ENCODE data around the gene GDPD5. TPM values are rescaled to one million over a fixed set of nuclear protein-coding genes. Genes with fewer than 3 reads are reported as not detected.
A peak's percentile ranks its signal among the peaks of the same experiment; 100 is the strongest.

Gene GDPD5
- total RNA-seq: 10 to 100 TPM; 49.7 to 95.2 (median 60.2) TPM
- 21.5 TPM for total RNA-seq (2013)

- Histone ChIP-seq H3K4me3 (ENCODE audit: low read length) (peak within 1 kb of the TSS; percentile 62), H3K4me1 (ENCODE audit: control insufficient read depth, insufficient read depth, low read length) (peaks cover 31% of the 10 kb centered on the region), H3K27ac (ENCODE audit: low read length) (no peak within 1 kb of the TSS), H3K27me3 (ENCODE audit: control insufficient read depth, insufficient read depth, low read length) (no peaks in the 10 kb centered on the region), H3K36me3 (ENCODE audit: control insufficient read depth, insufficient read depth, low read length) (no peaks in the 10 kb centered on the region), H3K9me3 (ENCODE audit: control insufficient read depth, insufficient read depth, low read length) (no peaks in the 10 kb centered on the region)
- H3K36me3 Mint-ChIP-seq: no peaks in the 10 kb centered on the region
- peaks cover 18 to 46% of the 10 kb centered on the region in 2 donors for H3K4me1 Mint-ChIP-seq
- WGBS (ENCODE audit: insufficient coverage): under 1% methylated on average over 98 of the region's 99 CpGs
- peak; percentile 95 to 97 (median 97) for ATAC-seq
- peak; percentile 80 to 94 for DNase-seq
- peaks cover 17 to 19% of the 10 kb centered on the region in 2 donors for H3K27me3 Mint-ChIP-seq (ENCODE audit: low read depth in 2 of 2)
- H3K4me3 Mint-ChIP-seq: peak within 1 kb of the TSS; percentile 81
- peak within 1 kb of the TSS in 1 of 2 donors; percentile 75 for H3K27ac Mint-ChIP-seq
- peak; percentile 43 for TF ChIP-seq CTCF (IDR thresholded peaks at IDR 0.05)
- no peaks in the 10 kb centered on the region for H3K9me3 Mint-ChIP-seq
- intact Hi-C loops (cut with micrococcal nuclease): no loop called here
These were observed at the start of gene GDPD5 for GRCh38 chr11:75525433-75526191. Gene GDPD5, minus strand, starts transcription at chr11:75525941. Its CDS starts 48,206 bp downstream, at chr11:75477735.

GRCh38 chr11:75574698-75575602 is 49.2 kb upstream of the GDPD5 start:
- Histone ChIP-seq H3K4me3 (ENCODE audit: low read length) (no peak overlapping the region), H3K4me1 (ENCODE audit: control insufficient read depth, insufficient read depth, low read length) (peaks cover 13% of the 10 kb centered on the region), H3K27me3 (ENCODE audit: control insufficient read depth, insufficient read depth, low read length) (no peaks in the 10 kb centered on the region), H3K9me3 (ENCODE audit: control insufficient read depth, insufficient read depth, low read length) (no peaks in the 10 kb centered on the region), H3K27ac (ENCODE audit: low read length) (no peak overlapping the region), H3K36me3 (ENCODE audit: control insufficient read depth, insufficient read depth, low read length) (peaks cover 22% of the 10 kb centered on the region)
- DNase-seq (no peak), ATAC-seq (no peak)
- intact Hi-C loops (cut with micrococcal nuclease): no loop called here
- no peak for TF ChIP-seq CTCF (IDR thresholded peaks at IDR 0.05)
- no peak overlapping the region for H3K27ac Mint-ChIP-seq
- H3K4me3 Mint-ChIP-seq: no peak overlapping the region
- H3K27me3 Mint-ChIP-seq (ENCODE audit: low read depth in 2 of 2): no peaks in the 10 kb centered on the region
- WGBS (ENCODE audit: insufficient coverage): 88% methylated on average over 12 of the region's 12 CpGs
- no peaks in the 10 kb centered on the region for H3K9me3 Mint-ChIP-seq
- peaks cover 15 to 20% of the 10 kb centered on the region in 2 donors for H3K4me1 Mint-ChIP-seq
- no peaks in the 10 kb centered on the region for H3K36me3 Mint-ChIP-seq

- H3K27ac ChIP-seq (ENCODE audit: low read length): no peak overlapping the region
- H3K9me3 ChIP-seq (ENCODE audit: control insufficient read depth, insufficient read depth, low read length): no peaks in the 10 kb centered on the region
- 81% methylated on average over 8 of the region's 8 CpGs for WGBS (ENCODE audit: insufficient coverage)
- Mint-ChIP-seq H3K4me1 (peaks cover 15 to 20% of the 10 kb centered on the region in 2 donors), H3K27me3 (ENCODE audit: low read depth in 2 of 2) (no peaks in the 10 kb centered on the region), H3K4me3 (no peak overlapping the region), H3K27ac (no peak overlapping the region), H3K36me3 (no peaks in the 10 kb centered on the region), H3K9me3 (no peaks in the 10 kb centered on the region)
- H3K36me3 ChIP-seq (ENCODE audit: control insufficient read depth, insufficient read depth, low read length): peaks cover 35% of the 10 kb centered on the region
- H3K4me1 ChIP-seq (ENCODE audit: control insufficient read depth, insufficient read depth, low read length): peaks cover 13% of the 10 kb centered on the region
- no peak for DNase-seq
- no peak overlapping the region for H3K4me3 ChIP-seq (ENCODE audit: low read length)
- intact Hi-C loops (cut with micrococcal nuclease): no loop called here
- no peak for TF ChIP-seq CTCF (IDR thresholded peaks at IDR 0.05)
- H3K27me3 ChIP-seq (ENCODE audit: control insufficient read depth, insufficient read depth, low read length): no peaks in the 10 kb centered on the region
- ATAC-seq: no peak
These were observed 47.0 kb upstream of the GDPD5 start for GRCh38 chr11:75572744-75573143.

Measured in natural killer cell (primary cell).